Tongue (tissue), 2 donors: Measurements from ENCODE around the gene PCDHGA9. TPM values are rescaled to one million over a fixed set of nuclear protein-coding genes. Genes with fewer than 3 reads are reported as not detected.
A peak's percentile ranks its signal among the peaks of the same experiment; 100 is the strongest.
"Not testable (repeated sequence)": the region's sequence is repeated elsewhere in the genome, so short reads cannot be mapped to it uniquely, and the experiment has no call there.

Source experiments
- DNase-seq: peaks from one replicate; pipeline ENCODE4 v3.0.0-alpha.2; 2015
- total RNA-seq: library from RNA; depleted of rRNA; stranded (reverse); fragments of >200 nt; gene quantifications from one replicate; pipeline ENCODE4 v1.2.3, GENCODE V29; 2014

Gene PCDHGA9
- total RNA-seq, 1 donor from 2014 or later, result 12.2 TPM

DNA sequence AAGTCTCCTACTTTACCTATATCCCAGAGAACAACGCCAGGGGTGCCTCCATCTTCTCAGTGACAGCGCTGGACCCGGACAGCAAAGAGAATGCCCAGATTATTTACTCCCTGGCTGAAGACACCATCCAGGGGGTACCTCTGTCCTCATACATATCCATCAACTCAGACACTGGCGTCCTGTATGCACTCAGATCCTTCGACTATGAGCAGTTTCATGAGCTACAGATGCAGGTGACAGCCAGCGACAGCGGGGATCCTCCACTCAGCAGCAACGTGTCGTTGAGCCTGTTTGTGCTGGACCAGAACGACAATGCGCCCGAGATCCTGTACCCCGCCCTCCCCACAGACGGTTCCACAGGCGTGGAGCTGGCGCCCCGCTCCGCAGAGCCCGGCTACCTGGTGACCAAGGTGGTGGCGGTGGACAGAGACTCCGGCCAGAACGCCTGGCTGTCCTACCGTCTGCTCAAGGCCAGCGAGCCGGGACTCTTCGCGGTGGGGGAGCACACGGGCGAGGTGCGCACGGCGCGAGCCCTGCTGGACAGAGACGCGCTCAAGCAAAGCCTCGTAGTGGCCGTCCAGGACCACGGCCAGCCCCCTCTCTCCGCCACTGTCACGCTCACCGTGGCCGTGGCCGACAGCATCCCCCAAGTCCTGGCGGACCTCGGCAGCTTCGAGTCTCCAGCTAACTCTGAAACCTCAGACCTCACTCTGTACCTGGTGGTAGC is 12.1 kb downstream of the PCDHGA9 start:
- not testable (repeated sequence) for DNase-seq

DNA sequence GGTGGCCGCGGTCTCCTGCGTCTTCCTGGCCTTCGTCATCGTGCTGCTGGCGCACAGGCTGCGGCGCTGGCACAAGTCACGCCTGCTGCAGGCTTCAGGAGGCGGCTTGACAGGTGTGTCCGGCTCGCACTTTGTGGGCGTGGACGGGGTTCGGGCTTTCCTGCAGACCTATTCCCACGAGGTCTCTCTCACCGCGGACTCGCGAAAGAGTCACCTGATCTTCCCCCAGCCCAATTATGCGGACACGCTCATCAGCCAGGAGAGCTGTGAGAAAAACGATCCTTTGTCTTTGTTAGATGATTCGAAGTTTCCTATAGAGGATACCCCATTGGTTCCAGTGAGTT is 12.7 kb downstream of the PCDHGA9 start:
- not testable (repeated sequence) for DNase-seq

DNA sequence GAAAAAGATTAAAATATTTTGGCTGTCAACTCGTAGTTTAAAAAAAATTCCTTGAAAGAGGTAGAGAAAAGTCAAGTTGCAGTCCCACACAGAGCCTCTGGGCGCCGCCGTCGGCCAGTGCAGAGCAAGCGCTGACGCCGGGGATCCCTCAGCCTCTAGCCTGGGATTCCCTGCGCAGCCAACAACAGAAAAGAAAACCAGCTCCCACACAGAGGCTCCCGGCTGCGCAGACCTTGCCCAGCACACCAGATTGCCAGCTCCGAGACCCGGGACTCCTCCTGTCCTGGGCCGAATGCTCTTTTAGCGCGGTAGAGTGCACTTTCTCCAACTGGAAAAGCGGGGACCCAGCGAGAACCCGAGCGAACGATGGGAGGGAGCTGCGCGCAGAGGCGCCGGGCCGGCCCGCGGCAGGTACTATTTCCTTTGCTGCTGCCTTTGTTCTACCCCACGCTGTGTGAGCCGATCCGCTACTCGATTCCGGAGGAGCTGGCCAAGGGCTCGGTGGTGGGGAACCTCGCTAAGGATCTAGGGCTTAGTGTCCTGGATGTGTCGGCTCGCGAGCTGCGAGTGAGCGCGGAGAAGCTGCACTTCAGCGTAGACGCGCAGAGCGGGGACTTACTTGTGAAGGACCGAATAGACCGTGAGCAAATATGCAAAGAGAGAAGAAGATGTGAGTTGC is 15.1 kb downstream of the PCDHGA9 start, which contains the start of gene PCDHGB7:
TSS of gene PCDHGB7 (plus strand) at position 184 of the 679 bp plus-strand sequence. CDS start at position 367, 183 bp downstream.
- DNase-seq, result peak; percentile 64

DNA sequence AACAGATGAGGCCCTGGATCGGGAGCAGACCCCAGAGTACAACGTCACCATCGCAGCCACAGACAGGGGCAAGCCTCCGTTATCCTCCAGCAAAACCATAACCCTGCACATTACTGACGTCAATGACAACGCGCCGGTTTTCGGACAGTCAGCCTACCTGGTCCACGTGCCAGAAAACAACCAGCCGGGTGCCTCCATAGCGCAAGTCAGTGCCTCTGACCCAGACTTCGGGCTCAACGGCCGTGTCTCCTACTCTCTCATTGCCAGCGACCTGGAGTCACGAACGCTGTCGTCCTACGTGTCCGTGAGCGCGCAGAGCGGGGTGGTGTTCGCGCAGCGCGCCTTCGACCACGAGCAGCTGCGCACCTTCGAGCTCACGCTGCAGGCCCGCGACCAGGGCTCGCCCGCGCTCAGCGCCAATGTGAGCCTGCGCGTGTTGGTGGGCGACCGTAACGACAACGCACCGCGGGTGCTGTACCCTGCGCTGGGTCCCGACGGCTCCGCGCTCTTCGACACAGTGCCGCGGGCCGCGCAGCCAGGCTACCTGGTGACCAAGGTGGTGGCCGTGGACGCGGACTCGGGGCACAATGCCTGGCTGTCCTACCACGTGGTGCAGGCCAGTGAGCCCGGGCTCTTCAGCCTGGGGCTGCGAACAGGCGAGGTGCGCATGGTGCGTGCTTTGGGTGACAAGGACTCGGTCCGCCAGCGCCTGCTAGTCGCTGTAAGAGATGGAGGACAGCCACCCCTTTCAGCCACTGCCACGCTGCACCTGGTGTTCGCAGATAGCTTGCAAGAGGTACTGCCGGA is 16.7 kb downstream of the PCDHGA9 start:
- no peak for DNase-seq

DNA sequence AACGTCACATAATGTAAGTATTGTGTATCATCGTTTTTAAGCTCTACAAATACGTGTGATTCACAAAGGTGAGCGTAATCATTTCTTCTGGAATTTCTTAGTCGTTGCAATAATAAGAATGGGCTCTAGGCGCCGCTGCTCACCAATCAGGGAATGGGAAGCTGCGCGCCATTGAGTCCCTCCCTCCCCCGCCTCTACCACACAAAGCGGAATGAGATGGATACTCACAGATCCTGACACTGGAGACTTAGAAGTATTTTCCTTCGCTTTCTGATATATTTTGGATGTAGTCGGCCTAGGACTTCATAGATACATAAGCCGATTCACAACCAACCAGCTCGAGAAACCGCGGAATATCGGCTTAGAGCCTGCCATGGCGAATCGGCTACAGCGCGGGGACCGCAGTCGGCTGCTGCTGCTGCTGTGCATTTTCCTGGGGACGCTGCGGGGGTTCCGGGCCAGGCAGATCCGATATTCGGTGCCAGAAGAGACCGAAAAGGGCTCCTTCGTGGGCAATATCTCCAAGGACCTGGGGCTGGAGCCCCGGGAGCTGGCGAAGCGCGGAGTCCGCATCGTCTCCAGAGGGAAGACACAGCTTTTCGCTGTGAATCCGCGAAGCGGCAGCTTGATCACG is 18.4 kb downstream of the PCDHGA9 start, which contains the start of gene PCDHGA11:
TSS of gene PCDHGA11 (plus strand) at position 197 of the 634 bp plus-strand sequence. CDS start at position 374, 177 bp downstream.
- DNase-seq, result peak; percentile 37

DNA sequence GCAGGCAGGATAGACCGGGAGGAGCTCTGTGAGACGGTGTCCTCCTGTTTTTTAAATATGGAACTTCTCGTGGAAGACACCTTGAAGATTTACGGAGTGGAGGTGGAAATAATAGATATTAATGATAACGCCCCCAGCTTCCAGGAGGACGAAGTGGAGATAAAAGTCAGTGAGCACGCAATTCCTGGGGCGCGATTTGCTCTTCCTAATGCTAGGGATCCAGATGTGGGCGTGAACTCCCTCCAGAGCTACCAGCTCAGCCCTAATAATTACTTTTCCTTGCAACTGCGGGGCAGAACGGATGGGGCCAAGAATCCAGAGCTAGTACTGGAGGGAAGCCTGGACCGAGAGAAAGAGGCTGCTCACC is 18.9 kb downstream of the PCDHGA9 start:
- DNase-seq, result no peak

DNA sequence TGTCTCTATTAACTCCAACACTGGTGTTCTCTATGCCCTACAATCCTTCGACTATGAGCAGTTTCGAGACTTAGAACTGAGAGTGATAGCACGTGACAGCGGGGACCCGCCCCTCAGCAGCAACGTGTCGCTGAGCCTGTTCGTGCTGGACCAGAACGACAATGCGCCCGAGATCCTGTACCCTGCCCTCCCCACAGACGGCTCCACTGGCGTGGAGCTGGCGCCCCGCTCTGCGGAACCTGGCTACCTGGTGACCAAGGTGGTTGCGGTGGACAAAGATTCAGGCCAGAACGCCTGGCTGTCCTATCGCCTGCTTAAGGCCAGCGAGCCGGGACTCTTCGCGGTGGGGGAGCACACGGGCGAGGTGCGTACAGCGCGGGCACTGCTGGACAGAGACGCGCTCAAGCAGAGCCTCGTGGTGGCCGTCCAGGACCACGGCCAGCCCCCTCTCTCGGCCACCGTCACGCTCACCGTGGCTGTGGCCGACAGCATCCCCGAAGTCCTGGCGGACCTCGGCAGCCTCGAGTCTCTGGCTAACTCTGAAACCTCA is 20.2 kb downstream of the PCDHGA9 start:
- no peak for DNase-seq

DNA sequence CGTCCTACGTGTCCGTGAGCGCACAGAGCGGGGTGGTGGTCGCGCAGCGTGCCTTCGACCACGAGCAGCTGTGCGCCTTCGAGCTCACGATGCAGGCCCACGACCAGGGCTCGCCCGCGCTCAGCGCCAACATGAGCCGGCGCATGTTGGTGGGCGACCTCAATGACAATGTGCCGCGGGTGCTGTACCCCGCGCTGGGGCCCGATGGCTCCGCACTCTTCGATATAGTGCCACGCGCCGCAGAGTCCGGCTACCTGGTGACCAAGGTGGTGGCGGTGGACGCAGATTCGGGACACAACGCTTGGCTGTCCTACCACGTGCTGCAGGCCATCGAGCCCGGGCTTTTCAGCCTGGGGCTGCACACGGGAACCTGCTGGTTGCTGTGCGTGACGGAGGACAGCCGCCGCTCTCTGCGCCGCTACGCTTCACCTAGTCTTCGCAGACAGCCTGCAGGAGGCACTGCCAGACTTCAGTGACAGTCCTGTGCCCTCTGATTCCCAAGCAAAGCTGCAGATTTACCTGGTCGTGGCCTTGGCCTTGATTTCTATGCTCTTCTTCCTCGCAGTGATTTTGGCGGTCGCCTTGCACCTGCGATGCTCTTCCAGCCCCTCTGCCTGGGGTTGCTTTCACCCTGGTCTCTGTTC is 25.3 kb downstream of the PCDHGA9 start:
- DNase-seq, result no peak

DNA sequence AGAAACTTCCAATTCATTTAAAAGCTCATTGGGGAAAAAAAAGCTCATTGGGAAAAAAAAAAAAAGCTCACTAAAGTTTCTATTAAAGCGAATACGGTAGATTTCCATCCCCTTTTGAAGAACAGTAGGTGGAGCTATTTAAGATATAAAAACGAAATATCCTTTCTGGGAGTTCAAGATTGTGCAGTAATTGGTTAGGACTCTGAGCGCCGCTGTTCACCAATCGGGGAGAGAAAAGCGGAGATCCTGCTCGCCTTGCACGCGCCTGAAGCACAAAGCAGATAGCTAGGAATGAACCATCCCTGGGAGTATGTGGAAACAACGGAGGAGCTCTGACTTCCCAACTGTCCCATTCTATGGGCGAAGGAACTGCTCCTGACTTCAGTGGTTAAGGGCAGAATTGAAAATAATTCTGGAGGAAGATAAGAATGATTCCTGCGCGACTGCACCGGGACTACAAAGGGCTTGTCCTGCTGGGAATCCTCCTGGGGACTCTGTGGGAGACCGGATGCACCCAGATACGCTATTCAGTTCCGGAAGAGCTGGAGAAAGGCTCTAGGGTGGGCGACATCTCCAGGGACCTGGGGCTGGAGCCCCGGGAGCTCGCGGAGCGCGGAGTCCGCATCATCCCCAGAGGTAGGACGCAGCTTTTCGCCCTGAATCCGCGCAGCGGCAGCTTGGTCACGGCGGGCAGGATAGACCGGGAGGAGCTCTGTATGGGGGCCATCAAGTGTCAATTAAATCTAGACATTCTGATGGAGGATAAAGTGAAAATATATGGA is 27.9 kb downstream of the PCDHGA9 start, which contains the start of gene PCDHGA12:
TSS of gene PCDHGA12 (plus strand) at position 176 of the 782 bp plus-strand sequence. CDS start at position 429, 253 bp downstream.
- DNase-seq, result peak; percentile 31

DNA sequence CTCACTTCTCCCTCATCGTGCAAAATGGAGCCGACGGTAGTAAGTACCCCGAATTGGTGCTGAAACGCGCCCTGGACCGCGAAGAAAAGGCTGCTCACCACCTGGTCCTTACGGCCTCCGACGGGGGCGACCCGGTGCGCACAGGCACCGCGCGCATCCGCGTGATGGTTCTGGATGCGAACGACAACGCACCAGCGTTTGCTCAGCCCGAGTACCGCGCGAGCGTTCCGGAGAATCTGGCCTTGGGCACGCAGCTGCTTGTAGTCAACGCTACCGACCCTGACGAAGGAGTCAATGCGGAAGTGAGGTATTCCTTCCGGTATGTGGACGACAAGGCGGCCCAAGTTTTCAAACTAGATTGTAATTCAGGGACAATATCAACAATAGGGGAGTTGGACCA is 28.7 kb downstream of the PCDHGA9 start:
- DNase-seq, result no peak

DNA sequence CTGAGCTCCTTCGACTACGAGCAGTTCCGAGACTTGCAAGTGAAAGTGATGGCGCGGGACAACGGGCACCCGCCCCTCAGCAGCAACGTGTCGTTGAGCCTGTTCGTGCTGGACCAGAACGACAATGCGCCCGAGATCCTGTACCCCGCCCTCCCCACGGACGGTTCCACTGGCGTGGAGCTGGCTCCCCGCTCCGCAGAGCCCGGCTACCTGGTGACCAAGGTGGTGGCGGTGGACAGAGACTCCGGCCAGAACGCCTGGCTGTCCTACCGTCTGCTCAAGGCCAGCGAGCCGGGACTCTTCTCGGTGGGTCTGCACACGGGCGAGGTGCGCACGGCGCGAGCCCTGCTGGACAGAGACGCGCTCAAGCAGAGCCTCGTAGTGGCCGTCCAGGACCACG is 29.7 kb downstream of the PCDHGA9 start:
- DNase-seq, result not testable (repeated sequence)

DNA sequence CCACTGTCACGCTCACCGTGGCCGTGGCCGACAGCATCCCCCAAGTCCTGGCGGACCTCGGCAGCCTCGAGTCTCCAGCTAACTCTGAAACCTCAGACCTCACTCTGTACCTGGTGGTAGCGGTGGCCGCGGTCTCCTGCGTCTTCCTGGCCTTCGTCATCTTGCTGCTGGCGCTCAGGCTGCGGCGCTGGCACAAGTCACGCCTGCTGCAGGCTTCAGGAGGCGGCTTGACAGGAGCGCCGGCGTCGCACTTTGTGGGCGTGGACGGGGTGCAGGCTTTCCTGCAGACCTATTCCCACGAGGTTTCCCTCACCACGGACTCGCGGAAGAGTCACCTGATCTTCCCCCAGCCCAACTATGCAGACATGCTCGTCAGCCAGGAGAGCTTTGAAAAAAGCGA is 30.1 kb downstream of the PCDHGA9 start:
- not testable (repeated sequence) for DNase-seq

DNA sequence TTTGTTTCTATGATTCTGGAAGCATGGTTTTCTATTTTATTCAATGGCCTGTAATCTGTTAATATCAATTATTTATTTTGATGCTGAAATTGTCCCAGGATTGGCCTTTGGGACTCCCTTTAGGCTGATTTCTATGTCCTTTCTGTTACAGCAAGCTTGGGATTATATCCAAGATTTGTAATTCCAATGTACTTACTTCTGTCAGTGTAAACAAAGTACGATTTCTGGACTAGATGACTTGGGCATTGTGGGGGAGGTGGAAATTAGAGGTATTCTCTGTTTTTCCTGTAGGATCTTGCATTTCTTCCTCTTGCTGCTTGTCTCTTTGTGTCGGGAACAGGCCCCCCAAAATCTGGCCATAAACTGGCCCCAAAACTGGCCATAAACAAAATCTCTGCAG is 31.4 kb downstream of the PCDHGA9 start:
- DNase-seq, result no peak

DNA sequence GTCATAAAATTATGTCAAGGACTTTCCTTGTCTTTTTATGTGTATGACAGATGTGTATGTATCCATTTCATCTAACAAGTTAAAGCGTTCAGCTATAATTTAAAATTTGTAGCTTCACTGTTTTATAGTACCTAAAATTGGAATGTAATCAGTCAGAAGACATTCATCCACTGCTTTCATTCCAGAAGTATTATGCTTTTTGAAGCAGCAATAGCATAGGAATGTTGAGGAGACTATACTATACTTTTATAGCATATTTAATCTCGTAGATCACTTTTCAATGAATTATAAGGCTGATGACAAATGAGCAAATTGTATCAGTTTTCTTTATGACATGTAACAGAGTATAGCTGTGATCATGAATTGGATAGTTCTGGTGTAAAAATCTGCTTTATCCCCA is 34.6 kb downstream of the PCDHGA9 start:
- DNase-seq, result no peak

DNA sequence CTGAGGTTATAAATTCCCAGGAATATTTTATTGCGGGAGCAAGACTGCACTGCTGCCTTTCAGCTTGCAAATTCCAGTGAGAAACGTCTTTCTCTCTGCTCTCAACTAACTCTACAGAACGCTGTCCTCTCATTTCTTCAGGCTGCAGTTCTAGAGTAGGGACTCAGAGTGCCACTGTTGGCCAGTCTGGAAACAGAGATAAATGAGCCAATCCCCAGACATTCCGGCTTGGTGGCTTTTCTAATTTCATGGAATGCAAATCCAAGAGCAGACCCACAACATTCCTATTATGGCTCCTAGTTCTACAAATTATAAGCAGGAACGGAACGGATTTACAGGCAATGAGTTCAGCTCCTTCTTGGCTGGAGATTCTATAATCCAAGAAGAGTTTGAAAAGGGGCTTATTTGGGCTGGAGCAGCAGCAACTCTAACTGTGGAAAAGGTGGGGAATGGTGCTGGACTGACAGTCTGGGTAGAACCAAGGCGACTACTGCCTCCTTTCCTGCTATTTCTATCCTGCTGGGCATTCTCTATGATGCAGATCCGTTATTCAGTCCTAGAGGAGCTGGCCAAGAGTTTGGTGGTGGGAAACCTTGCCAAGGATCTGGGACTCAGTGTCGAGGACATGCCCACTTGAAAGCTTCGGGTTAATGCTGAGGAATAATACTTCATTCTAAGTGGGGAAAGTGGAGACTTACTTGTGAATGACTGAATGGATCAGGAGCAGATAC is 37.0 kb downstream of the PCDHGA9 start:
- no peak for DNase-seq

DNA sequence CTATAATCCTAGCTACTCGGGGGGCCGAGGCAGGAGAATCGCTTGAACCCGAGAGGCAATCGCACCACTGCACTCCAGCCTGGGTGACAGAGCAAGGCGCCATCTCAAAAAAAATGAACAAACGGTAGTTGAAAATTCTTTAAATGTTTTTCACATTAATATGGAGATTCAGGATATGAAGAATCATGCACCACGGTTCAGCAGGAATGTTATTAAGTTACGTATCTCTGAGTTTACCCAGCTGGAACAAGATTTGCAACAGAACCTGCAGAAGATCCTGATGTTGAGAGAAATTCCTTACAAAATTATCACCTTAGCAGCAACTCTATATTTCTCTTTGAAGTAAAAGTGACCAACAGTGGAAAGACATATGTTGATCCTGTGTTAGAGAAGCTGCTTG is 37.8 kb downstream of the PCDHGA9 start:
- no peak for DNase-seq

DNA sequence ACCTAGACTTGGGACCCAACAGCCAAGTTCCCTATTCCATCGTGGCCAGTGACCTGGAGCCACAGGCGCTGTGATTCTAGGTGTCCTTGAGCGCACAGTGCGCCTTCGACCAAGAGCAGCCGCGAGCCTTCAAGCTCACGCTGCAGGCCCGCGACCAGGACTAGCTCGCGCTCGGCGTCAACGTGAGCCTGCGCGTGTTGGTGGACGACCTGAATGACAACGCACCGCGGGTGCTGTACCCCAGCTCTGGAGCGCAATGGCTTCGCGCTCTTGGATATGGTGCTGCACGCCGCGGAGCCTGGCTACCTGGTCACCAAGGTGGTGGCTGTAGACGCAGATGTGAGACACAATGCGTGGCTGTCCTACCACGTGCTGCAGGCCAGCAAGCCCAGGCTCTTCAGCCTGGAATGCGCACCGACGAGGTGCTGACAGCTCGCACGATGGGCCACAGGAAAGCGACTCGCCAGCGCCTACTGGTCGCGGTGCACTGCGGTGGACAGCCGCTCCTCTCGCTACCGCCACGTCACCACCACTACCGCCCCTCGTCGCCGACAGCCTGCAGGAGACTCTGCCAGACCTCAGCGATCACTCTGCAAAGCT is 39.1 kb downstream of the PCDHGA9 start:
- no peak for DNase-seq
